Calu3 (cell line): ENCODE data around the gene RGMA. TPM values are rescaled to one million over a fixed set of nuclear protein-coding genes. Genes with fewer than 3 reads are reported as not detected.

Source experiments
- BruUV-seq: library from RNA; stranded (reverse); fragments of 400-500 nt; replicated peaks from 2 replicates; lab custom pipeline; 2021; lab: Mats Ljungman, UMichigan
- CTCF ChIA-PET: fragments of 300-600 bp; sonication (Branson Sonifier 250); formaldehyde crosslinking; loops from one replicate; lab custom pipeline; 2022; ENCODE audit warnings: antibody characterized with exemption; lab: Charles Lee
- DNase-seq: peaks from one replicate; pipeline ENCODE4 v3.0.0; 2022
- H3K27ac Mint-ChIP-seq: one replicate; pipeline ENCODE4 v1.8.0; 2022; ENCODE audit warnings: mixed read lengths; ENCODE audit not compliant: unreplicated experiment
- H3K27me3 Mint-ChIP-seq: one replicate; pipeline ENCODE4 v1.8.0; 2022; ENCODE audit warnings: mixed read lengths; ENCODE audit not compliant: unreplicated experiment
- H3K36me3 Mint-ChIP-seq: one replicate; pipeline ENCODE4 v1.8.0; 2022; ENCODE audit warnings: mild to moderate bottlenecking, moderate library complexity, mixed read lengths; ENCODE audit not compliant: insufficient read depth, unreplicated experiment
- H3K4me1 Mint-ChIP-seq: one replicate; pipeline ENCODE4 v1.8.0; 2022; ENCODE audit warnings: mild to moderate bottlenecking, low read depth, mixed read lengths; ENCODE audit not compliant: unreplicated experiment
- H3K4me3 Mint-ChIP-seq: one replicate; pipeline ENCODE4 v1.8.0; 2022; ENCODE audit warnings: mild to moderate bottlenecking, low read depth, moderate library complexity, mixed read lengths; ENCODE audit not compliant: unreplicated experiment
- H3K9me3 Mint-ChIP-seq: one replicate; pipeline ENCODE4 v1.8.0; 2022; ENCODE audit warnings: low read depth, mixed read lengths; ENCODE audit not compliant: unreplicated experiment
- CTCF ChIP-seq: fragments of 200-600 bp; IDR thresholded peaks from one replicate; pipeline ENCODE4 v1.8.0; 2022; ENCODE audit warnings: antibody characterized with exemption; ENCODE audit not compliant: unreplicated experiment
- intact Hi-C: fragments of 100-400 bp; cut with micrococcal nuclease; formaldehyde crosslinking; loops from one replicate; pipeline ENCODE4 v1.10.0; 2022; ENCODE audit not compliant: unreplicated experiment
- total RNA-seq: library from RNA; stranded (reverse); gene quantifications from 2 replicates; pipeline ENCODE4 v1.2.3, GENCODE V29; 2022

Gene RGMA
- total RNA-seq, 1 experiment from 2014 or later = 0.78 TPM

- Mint-ChIP-seq H3K27ac (no peak overlapping the region), H3K36me3 (no peaks in the 10 kb centered on the region), H3K4me3 (no peak overlapping the region), H3K9me3 (no peaks in the 10 kb centered on the region), H3K4me1 (no peaks in the 10 kb centered on the region), H3K27me3 (no peaks in the 10 kb centered on the region)
- TF ChIP-seq CTCF = no peak
- no TSS peak for BruUV-seq
- CTCF ChIA-PET = no interaction called here
- no peak for DNase-seq
- intact Hi-C loops = no loop called here
Observed at GRCh38 chr15:93131485-93132095, 42.6 kb upstream of the RGMA start.

GRCh38 chr15:93129702-93130488, 40.9 kb upstream of the RGMA start:
- intact Hi-C loops = no loop called here
- no peak for DNase-seq
- CTCF ChIA-PET = no interaction called here
- peaks cover 9% of the 10 kb centered on the region for H3K27me3 Mint-ChIP-seq
- no peaks in the 10 kb centered on the region for H3K4me1 Mint-ChIP-seq
- BruUV-seq = no TSS peak
- no peaks in the 10 kb centered on the region for H3K36me3 Mint-ChIP-seq
- TF ChIP-seq CTCF = no peak
- no peak overlapping the region for H3K4me3 Mint-ChIP-seq
- no peak overlapping the region for H3K27ac Mint-ChIP-seq
- no peaks in the 10 kb centered on the region for H3K9me3 Mint-ChIP-seq

GRCh38 chr15:93127286-93127685, 38.3 kb upstream of the RGMA start:
- Mint-ChIP-seq H3K4me3 (no peak overlapping the region), H3K27ac (no peak overlapping the region), H3K36me3 (no peaks in the 10 kb centered on the region), H3K4me1 (no peaks in the 10 kb centered on the region), H3K9me3 (no peaks in the 10 kb centered on the region), H3K27me3 (peaks cover 9% of the 10 kb centered on the region)
- intact Hi-C loops = no loop called here
- no TSS peak for BruUV-seq
- DNase-seq = no peak
- TF ChIP-seq CTCF = no peak
- CTCF ChIA-PET = interaction anchor here (0.7 kb wide), 1 partner anchor 11 kb away, joined by 3 read pairs; no protein-coding TSS in a partner anchor

- Mint-ChIP-seq H3K27me3 (peaks cover 9% of the 10 kb centered on the region), H3K27ac (no peak overlapping the region), H3K9me3 (no peaks in the 10 kb centered on the region), H3K4me3 (no peak overlapping the region), H3K4me1 (no peaks in the 10 kb centered on the region), H3K36me3 (no peaks in the 10 kb centered on the region)
- intact Hi-C loops = no loop called here
- CTCF ChIA-PET = interaction anchor here (0.7 kb wide), 1 partner anchor 10 kb away, joined by 3 read pairs; no protein-coding TSS in a partner anchor
- no peak for TF ChIP-seq CTCF
- DNase-seq = no peak
- no TSS peak for BruUV-seq
Observed at GRCh38 chr15:93126599-93126998, 37.6 kb upstream of the RGMA start.
